ENCODE results near the gene RPUSD2.

DNA sequence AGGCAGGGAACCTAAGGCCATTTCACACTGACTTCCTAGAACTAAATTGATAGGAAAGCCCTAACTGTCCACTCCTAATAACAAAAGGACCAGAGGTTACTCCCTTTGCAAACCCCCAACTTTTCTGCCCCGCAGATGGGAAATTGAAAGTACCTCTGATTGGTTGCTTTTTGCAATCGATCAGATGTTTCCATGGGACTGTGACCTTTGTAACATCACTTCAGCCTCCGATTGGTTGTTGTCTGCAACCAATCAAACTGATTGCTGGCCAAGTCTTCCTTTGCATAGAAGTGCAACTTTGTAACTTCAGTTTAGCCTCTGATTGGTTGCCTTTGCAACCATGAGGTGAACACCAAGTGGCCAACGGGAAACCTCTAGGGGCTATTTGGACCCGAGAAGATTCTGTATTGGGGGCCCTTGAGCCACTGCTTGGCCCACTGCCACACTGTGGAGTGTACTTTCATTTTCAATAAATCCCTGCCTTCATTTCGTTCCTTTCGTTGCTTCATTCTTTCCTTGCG is 13.7 kb downstream of the RPUSD2 start:
- TF ChIP-seq POLR2AphosphoS5 (IDR thresholded peaks at IDR 0.05; ENCODE audit: borderline replicate concordance, low read depth, low read length) (no peak), EZH2 (IDR thresholded peaks at IDR 0.05) (no peak)

All from SK-N-MC (cell line).